Activated B cell treated with CpG ODN at 0.5 μM for 24 hours (primary cell): ENCODE results near the gene BLVRB. TPM values are rescaled to one million over a fixed set of nuclear protein-coding genes. Genes with fewer than 3 reads are reported as not detected.

ENCODE experiments used
- ATAC-seq: fragments of 200-7000 bp; cut with Tn5 transposase; one replicate; pipeline ENCODE4 v1.10.0; 2021; ENCODE audit warnings: low read depth, mild to moderate bottlenecking, moderate library complexity
- CTCF ChIA-PET: fragments of 350-600 bp; sonication (Branson Sonifier 250); formaldehyde crosslinking; loops from one replicate; lab custom pipeline; 2021; ENCODE audit warnings: antibody characterized with exemption; lab: Charles Lee
- POLR2A ChIA-PET: fragments of 350-600 bp; sonication (Branson Sonifier 250); formaldehyde crosslinking; loops from one replicate; lab custom pipeline; 2021; ENCODE audit warnings: antibody characterized with exemption; lab: Charles Lee
- DNase-seq: peaks from one replicate; pipeline ENCODE4 v3.0.0; 2022
- H3K27ac Mint-ChIP-seq: one replicate; pipeline ENCODE4 v1.8.0; 2020; ENCODE audit warnings: mixed read lengths
- H3K27me3 Mint-ChIP-seq: one replicate; pipeline ENCODE4 v1.8.0; 2021; ENCODE audit warnings: mixed read lengths
- H3K36me3 Mint-ChIP-seq: one replicate; pipeline ENCODE4 v1.8.0; 2021; ENCODE audit warnings: low read depth, mixed read lengths
- H3K4me1 Mint-ChIP-seq: one replicate; pipeline ENCODE4 v1.8.0; 2021; ENCODE audit warnings: mixed read lengths
- H3K4me3 Mint-ChIP-seq: one replicate; pipeline ENCODE4 v1.8.0; 2020; ENCODE audit warnings: mild to moderate bottlenecking, mixed read lengths
- H3K9me3 Mint-ChIP-seq: one replicate; pipeline ENCODE4 v1.8.0; 2020; ENCODE audit warnings: mixed read lengths
- CTCF ChIP-seq: fragments of 200-600 bp; IDR thresholded peaks from one replicate; pipeline ENCODE4 v1.8.0; 2022; ENCODE audit warnings: antibody characterized with exemption, mild to moderate bottlenecking
- intact Hi-C: fragments of 100-400 bp; cut with micrococcal nuclease; formaldehyde crosslinking; loops from one replicate; pipeline ENCODE4 v1.15.1; 2024
- total RNA-seq: library from RNA; stranded (reverse); gene quantifications from 2 replicates; pipeline ENCODE4 v1.2.3, GENCODE V29; 2022

Gene BLVRB
- total RNA-seq, 1 donor from 2014 or later: 14.6 TPM

- no peak overlapping the region for H3K4me3 Mint-ChIP-seq
- TF ChIP-seq CTCF: no peak
- peaks cover 6% of the 10 kb centered on the region for H3K4me1 Mint-ChIP-seq
- ChIA-PET CTCF (no interaction called here), POLR2A (no interaction called here)
- DNase-seq (no peak), ATAC-seq (no peak)
- intact Hi-C loops: no loop called here
- H3K27me3 Mint-ChIP-seq: peaks cover 17% of the 10 kb centered on the region
- no peak overlapping the region for H3K27ac Mint-ChIP-seq
- H3K36me3 Mint-ChIP-seq: no peaks in the 10 kb centered on the region
- H3K9me3 Mint-ChIP-seq: no peaks in the 10 kb centered on the region
These were observed 5.6 kb upstream of the BLVRB start for GRCh38 chr19:40471111-40471510.

GRCh38 chr19:40469011-40469410 lies 3.5 kb upstream of the BLVRB start:
- no peak for TF ChIP-seq CTCF
- ATAC-seq: no peak
- Mint-ChIP-seq H3K4me1 (peaks cover 22% of the 10 kb centered on the region), H3K27me3 (peaks cover 14% of the 10 kb centered on the region), H3K4me3 (no peak overlapping the region), H3K27ac (no peak overlapping the region), H3K9me3 (no peaks in the 10 kb centered on the region), H3K36me3 (no peaks in the 10 kb centered on the region)
- ChIA-PET CTCF (no interaction called here), POLR2A (no interaction called here)
- intact Hi-C loops: loop anchor here (5.0 kb wide), 1 partner anchor 143 kb away; no protein-coding TSS in a partner anchor
- no peak for DNase-seq

GRCh38 chr19:40466985-40467734 lies 1.6 kb upstream of the BLVRB start, which contains the start of gene SPTBN4:
TSS of gene SPTBN4 (plus strand) at chr19:40467001. CDS start at chr19:40472622, 5,621 bp downstream.
- ChIA-PET CTCF (no interaction called here), POLR2A (interaction anchor here (0.6 to 1.0 kb wide), 2 partner anchors 119 to 892 kb away, joined by 3 to 7 read pairs; partner anchors contain the start of genes C19orf47 and PLD3)
- intact Hi-C loops: loop anchor here (1.0 to 5.0 kb wide), 2 partner anchors 145 to 182 kb away; partner anchors contain the start of gene AKT2
- ATAC-seq (no peak), DNase-seq (no peak)
- H3K36me3 Mint-ChIP-seq: no peaks in the 10 kb centered on the region
- peaks cover 14% of the 10 kb centered on the region for H3K27me3 Mint-ChIP-seq
- peaks cover 25% of the 10 kb centered on the region for H3K4me1 Mint-ChIP-seq
- no peaks in the 10 kb centered on the region for H3K9me3 Mint-ChIP-seq
- peak within 1 kb of the TSS; percentile 81 for H3K4me3 Mint-ChIP-seq
- TF ChIP-seq CTCF: no peak
- peak within 1 kb of the TSS; percentile 68 for H3K27ac Mint-ChIP-seq

- ChIA-PET POLR2A (interaction anchor here (0.6 to 5.0 kb wide), 13 partner anchors 22 to 410 kb away, joined by 3 to 42 read pairs (median 6); partner anchors contain the start of genes AKT2, C19orf47, PLD3 and SERTAD1), CTCF (interaction anchor here (0.8 to 2.6 kb wide), 6 partner anchors 23 to 169 kb away, joined by 3 to 17 read pairs (median 4); partner anchors contain the start of gene SERTAD3)
- Mint-ChIP-seq H3K27ac (peak overlapping the region; percentile 68), H3K27me3 (peaks cover 14% of the 10 kb centered on the region), H3K4me3 (peak overlapping the region; percentile 81), H3K9me3 (no peaks in the 10 kb centered on the region), H3K4me1 (peaks cover 32% of the 10 kb centered on the region), H3K36me3 (no peaks in the 10 kb centered on the region)
- ATAC-seq: peak; percentile 3
- intact Hi-C loops: loop anchor here (1.0 to 5.0 kb wide), 2 partner anchors 146 to 181 kb away; partner anchors contain the start of gene AKT2
- TF ChIP-seq CTCF: no peak
- DNase-seq: peak; percentile 46
These were observed 857 bp upstream of the BLVRB start for GRCh38 chr19:40466219-40466984.
